Fibroblast of upper back skin (primary cell): ENCODE data around the gene FGF19.
"Not testable (repeated sequence)": the region's sequence is repeated elsewhere in the genome, so short reads cannot be mapped to it uniquely, and the experiment has no call there.

Experiments used
- DNase-seq: peaks from one replicate; pipeline ENCODE4 v3.0.0-alpha.2; 2013

Gene FGF19

DNA sequence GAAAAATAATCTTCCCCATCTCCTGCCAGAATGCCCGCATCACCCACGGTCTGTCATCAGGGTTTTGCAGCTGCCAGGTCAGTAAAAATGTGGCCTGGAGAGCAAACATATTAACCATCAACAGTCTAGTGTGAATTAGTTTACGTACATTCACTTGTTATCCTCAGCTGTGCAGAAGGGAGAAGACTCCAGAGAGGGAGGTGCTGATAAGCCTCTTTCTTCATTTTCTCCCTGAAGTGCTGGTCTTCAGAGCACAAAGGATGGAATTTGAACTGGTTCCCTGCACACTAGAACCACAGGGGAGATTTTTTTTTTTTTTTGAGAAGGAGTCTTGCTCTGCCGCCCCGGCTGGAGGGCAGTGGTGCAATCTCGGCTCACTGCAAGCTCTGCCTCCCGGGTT is 8.2 kb downstream of the FGF19 start:
- no peak for DNase-seq

DNA sequence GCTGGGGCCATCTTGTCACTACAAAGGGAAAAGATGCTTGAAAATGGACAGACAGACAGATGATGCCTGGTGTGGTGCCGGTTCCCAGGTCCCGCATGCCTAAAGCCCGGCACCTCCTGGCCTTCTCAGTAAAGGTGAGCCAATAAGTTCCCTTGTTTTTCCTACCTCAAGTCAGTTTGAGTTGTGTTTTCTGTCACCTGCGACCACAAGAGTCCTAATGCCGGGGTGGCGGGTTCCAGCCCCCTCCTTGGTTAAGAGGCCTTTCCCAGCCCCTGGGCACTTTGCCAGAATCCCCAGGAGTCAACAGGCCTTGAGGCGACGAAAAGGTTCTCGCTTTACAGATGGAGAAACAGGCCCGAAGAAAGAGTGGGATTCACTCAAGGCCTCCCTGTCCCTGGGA is 9.0 kb downstream of the FGF19 start:
- DNase-seq: no peak

DNA sequence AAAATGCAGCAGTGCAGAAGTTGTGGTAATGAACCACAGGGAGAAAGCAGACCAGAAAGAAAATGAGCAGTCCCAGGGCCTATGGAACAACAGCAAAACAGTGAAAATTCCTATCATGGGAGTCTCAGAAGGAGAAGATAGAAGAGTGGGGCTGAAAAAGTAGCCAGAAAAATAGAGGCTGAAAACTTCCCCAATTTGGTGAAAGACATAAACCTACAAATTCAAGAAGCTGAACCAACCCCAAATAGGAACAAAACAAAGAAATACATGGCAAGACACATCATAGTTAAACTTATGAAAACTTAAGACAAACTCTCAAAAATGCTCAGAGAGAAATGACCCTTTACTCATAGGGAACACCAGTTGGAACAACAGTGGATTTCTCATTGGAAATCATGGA is 11.4 kb downstream of the FGF19 start:
- DNase-seq: no peak

GRCh38 chr11:69691463-69691862 is 12.4 kb downstream of the FGF19 start:
- DNase-seq: peak; percentile 54

DNA sequence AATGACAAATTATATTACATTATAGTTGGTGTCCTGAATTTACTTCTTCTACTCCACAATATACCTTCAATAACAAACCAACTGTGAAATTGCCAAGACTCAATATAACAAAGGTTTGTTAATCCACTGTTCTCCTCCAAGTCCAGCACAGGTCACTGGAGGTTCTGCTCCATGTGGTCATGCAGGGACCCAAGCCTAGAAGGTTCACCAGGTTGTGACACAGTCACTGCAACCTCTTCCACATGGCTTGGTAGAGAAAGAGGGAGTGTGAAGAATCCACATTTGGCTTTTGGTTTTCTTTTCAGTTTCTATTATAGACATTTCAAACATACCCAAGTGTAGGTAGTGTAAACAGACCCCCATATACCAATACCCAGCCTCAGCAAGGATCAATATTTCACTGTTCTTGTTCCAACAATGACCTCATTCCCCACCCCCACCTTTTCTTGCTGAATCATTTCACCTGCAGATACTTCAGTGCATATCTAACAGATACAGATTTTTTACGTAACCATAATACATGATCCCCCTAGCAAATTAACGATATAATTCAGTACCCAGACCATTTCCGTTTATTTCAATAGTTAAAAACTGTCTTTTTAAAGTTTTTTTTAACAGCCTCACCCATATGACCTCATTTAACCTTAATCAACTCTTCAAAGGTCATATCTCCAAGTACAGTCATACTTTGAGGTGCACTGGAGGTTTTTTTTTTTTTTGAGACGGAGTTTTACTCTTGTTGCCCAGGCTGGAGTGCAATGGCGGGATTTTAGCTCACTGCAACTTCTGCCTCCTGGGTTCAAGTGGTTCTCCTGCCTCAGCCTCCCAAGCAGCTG is 14.1 kb downstream of the FGF19 start:
- no peak for DNase-seq

DNA sequence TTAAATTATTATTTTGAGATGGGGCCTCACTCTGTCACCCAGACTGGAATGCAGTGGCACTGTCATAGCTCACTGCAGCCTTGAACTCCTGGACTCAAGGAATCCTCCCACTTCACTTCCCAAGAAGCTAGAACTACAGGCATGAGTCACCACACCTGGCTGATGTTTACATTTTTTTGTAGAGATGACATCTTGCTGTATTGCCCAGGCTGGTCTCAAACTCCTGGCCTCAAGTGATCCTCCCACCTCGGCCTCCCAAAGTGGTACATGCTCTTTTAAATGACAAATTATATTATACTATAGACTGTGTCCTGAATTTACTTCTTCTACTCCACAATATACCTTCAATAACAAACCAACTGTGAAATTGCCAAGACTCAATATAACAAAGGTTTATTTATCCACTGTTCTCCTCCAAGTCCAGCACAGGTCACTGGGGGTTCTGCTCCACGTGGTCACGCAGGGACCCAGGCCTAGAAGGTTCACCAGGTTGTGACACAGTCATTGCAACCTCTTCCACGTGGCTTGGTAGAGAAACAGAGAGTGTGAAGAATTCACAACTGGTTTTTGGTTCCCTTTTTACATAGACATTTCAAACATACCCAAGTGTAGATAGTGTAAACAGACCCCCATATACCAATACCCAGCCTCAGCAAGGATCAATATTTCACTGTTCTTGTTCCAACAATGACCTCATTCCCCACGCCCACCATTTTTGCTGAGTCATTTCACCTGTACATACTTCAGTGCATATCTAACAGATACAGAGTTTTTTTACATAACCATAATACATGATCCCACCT is 15.7 kb downstream of the FGF19 start:
- DNase-seq: not testable (repeated sequence)

GRCh38 chr11:69686856-69687255 is 17.0 kb downstream of the FGF19 start:
- no peak for DNase-seq

DNA sequence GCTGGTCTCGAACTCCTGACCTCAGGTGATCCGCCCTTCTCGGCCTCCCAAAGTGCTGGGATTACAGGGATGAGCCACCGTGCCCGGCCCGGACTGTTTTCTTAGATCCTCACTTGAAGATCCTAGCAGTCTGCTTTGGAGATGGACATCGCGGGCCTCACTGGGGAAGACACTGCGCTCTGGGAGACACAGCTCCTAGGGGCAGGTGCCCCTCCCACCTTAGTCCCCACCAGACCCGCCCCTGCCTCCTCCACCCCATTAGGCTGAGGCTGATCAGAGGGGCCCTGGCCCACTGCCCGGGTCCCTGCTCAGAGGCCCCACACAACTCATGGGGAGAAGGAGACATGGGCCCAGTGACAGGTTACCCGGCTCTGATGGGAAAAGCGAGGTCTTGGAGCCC is 17.4 kb downstream of the FGF19 start:
- no peak for DNase-seq

- no peak for DNase-seq
These were observed 18.5 kb downstream of the FGF19 start for GRCh38 chr11:69685348-69685747.

DNA sequence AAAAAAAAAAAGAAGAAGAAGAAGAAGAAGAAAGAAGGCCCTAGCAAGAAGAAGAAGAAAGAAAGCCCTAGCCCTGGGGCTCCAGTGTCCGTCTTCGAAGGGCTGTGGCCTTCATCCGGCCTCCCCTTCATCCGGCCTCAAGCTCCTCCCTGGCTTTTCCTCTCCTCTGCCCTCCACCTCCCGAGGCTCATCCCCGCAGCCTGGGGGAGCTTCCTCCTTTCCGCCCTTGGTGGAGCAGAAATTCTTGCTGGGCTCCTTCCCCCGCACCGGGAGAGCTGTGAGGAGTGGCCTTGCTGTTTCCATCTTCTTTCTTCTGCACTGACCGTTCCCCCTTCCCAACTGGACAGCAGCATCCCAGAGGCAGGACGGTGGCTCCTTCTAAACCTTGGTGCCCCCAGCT is 19.2 kb downstream of the FGF19 start:
- no peak for DNase-seq

GRCh38 chr11:69683764-69684333 is 20.0 kb downstream of the FGF19 start:
- no peak for DNase-seq

DNA sequence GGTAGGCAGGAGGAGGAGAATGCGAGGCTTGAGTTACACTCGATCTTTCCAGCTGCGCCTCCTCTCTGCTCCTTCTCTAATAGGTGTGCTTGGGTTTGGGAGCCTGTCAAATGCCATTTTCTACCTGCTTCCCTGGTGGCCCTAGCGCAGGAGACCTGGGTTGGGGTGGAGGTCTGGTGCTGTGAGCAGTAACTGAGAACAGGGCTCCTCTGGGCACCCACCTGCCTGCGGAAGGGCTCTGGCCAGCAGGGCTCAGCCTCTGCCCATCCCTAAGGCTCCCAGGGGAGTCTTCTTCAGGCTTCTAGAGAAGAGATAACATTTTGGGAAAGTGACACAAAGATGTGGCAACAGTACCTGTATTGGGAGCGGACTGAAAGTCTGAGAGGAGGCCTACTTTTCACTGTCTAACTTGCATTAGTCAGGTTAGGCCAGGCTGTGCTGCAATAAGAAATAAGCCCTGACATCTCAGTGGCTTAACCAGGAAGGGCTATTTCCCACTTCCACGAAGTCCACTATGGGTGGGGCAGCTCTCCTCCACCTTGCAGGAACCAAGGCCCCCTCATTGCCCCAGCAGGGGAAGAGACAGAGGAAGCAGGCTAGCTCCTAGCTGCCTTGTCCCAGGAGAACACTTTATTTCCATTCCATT is 21.0 kb downstream of the FGF19 start:
- DNase-seq: no peak

GRCh38 chr11:69682221-69682620 is 21.6 kb downstream of the FGF19 start:
- no peak for DNase-seq

- DNase-seq: no peak
These were observed 23.1 kb downstream of the FGF19 start for GRCh38 chr11:69680688-69681087.

DNA sequence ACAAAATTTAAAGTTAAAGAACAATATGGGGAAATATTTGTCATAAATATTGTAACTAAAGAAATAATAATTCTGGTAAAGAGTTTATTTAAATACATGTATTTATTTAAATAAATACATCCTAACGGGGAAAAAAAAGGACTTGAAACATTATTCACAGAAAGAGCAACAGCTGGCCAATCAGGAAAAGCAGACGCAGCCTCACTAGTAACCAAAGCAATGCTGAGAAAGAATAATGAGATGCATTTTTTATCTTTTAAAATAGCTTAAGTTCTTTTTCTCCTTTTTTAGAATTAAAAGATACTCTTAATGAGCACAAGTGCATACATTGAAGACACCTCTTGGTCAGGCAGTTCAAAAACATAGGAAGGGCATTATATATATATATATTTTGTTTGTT is 26.1 kb downstream of the FGF19 start:
- no peak for DNase-seq

DNA sequence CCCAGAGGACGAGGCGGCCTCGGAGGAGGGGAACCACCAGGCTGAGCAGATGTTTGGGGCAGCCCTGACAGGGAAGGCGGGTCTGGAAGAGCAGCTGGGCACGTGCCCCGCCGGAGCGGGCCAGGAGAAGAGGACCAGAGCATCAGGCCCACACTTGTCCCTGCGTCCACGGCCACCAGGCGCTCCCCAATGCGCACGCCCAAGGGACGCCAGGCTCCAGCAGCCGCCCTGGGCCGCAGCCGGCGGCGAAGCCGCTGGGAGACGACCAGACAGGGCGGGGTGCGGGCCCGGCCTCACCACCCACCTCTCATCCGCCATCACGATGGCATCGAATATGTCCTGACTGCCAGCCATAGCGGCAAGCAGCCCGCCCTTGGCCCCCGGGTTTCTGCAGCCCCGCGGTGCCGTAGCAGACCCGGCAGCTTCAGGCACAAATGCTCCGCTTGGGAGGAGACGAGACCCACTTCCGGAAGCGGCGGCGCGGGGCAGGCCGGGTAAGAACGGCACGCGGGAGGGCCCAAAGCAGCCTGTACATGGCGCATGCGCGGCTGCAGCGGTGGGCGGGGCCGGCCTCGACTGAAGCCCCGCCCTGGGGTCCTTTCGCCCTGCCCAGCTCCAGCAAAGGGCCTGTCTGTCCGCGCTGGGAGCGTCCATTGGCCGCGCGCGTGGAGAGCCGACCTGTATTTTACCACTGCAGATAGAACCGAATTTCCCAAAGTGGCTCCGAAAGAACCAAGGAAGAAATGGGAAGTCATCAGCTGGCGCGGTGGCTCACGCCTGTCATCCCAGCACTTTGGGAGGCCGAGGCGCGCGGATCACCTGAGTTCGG is 28.7 kb downstream of the FGF19 start, which contains the start of gene LTO1:
LTO1 (minus strand) TSS at position 468 of the 829 bp plus-strand sequence; CDS start at position 354, 114 bp downstream.
- peak; percentile 95 for DNase-seq

DNA sequence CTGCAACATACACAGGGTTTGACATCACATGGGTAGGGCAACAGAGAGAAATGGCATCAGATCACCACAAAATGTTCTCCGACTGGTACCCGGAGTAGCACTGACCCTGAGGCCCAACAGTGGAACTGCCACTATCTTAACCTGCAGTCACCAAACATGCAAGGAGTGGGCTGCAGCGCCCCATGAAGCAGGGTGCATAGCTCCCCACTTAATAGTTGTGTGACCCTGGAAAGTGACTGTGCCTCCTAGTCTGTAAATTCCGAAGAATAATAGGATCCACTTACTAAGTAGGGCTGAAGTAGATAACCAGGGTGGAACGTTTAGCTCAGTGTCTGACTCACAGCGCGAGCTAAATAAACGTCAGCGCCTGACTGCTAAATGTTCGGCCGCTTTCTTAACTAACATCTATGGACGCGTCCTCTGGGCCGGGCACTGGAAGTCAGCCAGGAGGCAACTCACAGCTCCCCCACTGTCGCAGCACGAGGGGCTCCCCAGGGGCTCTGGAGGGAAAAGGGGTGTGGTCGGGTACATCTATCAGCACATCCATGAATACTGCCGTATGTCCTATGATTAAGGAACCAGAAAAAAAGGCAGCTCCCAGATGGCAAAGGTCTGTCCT is 29.4 kb downstream of the FGF19 start:
- peak; percentile 53 for DNase-seq

DNA sequence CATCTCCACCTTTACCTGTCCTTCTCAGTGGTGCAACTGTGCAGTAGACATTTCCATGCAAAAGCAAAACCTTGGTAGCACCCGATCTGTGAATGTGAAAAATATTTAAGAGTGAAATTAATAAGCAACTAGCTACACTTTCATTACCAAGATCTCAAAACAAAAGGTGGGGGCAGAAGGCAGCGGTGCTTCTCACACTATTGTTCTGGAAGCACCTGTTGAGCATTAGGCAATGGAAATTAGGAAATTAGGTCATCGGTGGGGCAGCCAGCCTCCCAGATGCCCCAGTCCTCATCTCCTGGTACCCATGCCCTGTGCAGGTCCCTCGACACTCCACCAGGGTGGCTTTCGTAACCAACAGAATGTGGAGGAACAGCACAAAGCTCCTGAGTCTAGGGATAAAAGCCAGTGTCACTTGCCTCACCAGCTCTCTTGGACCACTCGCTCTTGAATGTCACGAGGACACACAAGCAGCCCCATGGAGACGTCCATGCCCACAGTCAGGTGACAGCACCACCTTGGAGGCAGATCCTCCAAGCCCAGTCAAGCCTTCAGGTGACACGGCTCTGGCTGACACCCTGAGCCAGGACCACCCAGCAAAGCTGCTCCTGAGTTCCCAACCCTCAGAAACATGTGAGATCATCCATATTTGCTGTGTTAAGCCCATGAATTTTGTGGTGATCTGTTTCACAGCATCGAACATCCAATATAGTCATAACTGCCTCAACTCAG is 31.9 kb downstream of the FGF19 start:
- DNase-seq: no peak

- DNase-seq: peak; percentile 79
These were observed 33.5 kb downstream of the FGF19 start for GRCh38 chr11:69670158-69670845.

DNA sequence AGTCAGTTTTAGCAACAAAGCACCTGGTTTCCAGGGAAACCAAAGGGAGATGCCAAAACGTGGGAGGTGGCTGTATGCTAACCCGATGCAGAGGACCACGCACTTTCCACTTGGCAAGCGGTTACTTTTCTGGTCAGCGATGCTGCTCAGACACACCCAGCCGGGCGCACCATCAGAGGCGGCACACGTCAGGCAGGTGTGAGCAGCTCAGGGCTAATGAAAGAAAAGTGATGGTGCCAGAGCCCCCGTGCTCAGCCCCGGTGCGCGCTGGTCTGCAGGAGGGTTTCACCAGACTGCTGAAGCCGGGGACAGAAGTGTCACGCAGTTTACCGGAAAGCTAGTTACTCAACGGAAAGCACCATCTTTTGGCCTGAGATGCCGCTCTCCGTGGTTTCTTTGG is 34.3 kb downstream of the FGF19 start:
- DNase-seq: no peak
